GOT3 (cell line): ENCODE results near the gene OLFML2A.

Source experiments
- DNase-seq: peaks from one replicate; lab custom pipeline; 2025; ENCODE audit warnings: mixed read lengths; lab: John Stamatoyannopoulos, UW

Gene OLFML2A

DNA sequence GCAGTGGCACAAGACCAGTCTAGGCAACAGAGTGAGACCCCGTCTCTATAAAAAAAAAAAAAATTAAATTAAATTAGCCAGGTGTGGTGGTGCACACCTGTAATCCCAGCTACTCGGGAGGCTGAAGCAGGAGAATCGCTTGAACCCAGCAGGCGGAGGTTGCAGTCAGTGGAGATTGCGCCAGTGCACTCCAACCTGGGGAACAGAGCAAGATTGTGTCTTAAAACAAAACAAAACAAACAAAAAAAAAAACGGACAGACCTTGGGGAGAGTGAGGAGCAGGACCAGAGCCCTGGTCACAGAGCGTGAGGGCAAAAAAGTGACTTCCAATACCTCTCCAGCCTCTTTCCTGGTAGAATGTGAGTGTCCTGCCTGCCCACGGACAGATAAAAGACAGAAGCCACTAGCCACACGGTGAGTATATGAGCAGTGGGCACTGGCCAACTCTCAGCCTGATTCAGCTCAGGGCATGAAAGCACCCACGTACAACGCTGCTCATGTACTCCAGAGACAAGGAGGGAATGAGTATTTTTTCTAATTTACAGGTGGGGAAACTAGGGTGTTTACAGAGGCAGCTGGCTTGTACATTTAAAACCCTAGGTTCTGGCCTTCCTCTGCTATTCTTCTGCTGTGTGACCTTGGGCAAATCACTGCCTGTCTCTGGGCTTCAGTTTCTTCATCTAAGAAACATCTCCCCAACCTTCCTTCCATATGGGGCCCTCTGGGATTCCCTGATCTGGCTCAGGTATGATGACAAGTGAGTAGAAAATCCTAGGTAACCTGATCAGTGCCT, 1.8 kb downstream of the OLFML2A start:
- DNase-seq = no peak

DNA sequence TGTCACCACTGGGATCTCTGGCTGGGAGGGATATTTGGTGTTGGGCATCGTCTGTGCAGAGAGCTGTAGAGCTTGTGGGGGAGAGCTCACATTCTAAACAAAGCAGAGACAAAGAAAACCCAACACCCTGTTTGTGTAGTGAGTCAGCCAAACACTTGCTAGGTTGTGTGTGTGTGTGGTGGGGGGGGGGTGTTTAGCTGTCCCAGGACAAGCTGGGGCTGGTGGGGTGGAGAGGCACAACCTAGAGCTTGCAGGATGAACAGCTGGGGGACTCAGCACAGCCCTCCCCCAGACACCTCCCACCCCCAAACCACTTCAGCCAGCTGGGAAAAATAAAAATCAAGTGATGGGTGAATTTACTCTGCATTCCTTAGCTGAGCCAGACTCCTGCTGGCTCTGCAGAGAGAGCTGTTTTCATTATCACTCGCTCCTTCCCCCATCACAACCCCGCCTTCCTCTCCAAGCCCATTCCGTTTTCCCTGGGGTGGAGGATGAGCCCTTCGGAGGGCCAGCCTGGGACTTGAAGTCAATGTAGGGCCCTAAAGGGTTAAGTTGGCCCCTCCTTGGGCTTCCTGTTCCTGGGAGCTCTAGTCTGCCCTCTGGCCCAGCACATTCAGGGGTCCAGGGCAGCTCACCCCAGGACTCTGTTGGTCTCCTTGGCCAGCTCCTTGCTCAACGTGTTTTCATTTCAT, 2.6 kb downstream of the OLFML2A start:
- no peak for DNase-seq

DNA sequence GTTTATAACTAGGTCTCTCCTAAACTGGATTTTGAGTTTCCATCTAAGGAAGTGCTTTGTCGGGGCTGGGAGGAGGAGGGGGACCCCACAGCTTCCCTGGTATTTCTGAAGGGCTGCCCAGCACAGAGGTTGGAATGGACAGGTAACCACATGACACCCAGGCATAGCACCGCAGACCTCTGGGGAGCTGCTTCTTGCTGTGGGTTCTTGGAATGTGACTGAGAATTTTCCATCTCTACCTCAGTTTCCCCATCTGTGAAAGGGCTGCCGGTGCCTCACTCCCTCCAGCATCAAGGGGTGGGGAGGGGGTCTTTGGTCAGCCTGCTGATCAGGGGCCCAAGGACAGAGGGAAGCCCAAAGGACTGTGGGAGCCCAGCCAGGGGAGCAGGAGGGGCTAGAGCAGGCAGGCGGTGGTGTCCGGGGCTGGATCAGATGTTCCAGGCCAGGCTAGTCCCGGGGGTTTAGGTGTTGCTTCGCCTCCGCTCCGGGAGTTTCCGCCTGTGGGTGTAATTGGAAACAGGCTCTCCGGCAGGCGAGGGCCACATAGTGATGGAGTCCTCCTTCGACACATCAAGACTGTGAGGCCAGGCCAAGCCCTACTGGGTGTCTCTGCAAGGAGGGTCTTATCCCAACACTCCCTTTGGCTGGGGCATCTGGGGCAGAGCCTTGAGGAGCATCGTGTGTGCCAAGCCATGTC, 3.3 kb downstream of the OLFML2A start:
- DNase-seq = no peak

- DNase-seq = no peak
Observed at GRCh38 chr9:124780757-124781151, 3.8 kb downstream of the OLFML2A start.

DNA sequence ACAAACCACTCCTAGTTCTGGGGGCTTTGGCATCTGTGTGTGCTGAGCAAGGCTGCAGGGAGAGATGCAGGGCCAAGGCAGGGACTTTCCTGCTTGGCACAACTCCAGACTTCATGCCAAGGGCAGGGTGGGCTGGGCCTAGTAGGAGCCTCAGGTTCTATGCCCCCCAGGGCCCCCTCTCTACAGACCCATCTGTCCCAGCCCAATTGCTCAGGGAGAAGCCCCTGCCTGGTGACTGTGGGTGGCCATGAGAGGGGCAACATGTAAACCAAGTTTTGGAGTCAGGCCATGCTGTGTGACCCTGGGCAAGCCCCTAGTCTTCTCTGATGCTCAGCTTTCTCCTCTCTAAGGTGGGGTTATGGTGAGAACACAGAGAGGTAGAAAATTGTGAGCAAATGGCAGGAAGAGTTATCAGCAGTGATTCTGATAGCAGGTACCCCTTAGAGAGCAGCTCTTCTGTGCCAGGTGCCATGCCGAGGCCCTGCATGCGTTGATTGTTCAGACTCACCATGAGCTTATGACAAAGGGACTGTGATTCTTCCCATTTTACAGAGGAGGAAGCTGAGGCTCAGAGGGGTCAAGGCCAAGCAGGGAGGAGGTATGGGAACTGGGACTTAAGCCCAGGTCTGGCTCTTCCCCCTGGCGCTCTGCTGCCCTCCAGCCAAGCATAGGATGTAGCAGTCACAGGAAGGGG, 5.2 kb downstream of the OLFML2A start:
- DNase-seq = no peak

- DNase-seq = no peak
Observed at GRCh38 chr9:124782661-124783574, 6.0 kb downstream of the OLFML2A start.

DNA sequence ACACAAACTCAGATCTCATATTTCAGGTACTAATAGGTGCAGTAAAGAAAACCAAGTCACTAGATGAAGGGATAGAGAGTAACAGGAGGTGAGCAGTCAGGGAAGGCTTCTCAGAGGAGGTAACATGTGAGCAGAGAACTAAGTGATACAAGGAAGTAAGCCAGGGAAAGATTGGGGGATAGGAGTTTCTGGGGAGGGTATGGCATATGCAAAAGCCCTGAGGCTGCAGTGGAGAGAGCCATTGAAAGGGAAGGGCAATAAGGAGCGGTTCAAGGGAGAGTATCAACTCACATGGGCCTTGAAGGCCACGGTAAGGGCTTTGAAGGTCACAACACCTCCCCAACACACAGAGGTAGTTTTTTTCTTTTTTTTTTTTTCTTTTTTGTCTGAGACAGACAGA, 6.9 kb downstream of the OLFML2A start:
- no peak for DNase-seq

GRCh38 chr9:124784509-124784908, 7.6 kb downstream of the OLFML2A start:
- DNase-seq = no peak

DNA sequence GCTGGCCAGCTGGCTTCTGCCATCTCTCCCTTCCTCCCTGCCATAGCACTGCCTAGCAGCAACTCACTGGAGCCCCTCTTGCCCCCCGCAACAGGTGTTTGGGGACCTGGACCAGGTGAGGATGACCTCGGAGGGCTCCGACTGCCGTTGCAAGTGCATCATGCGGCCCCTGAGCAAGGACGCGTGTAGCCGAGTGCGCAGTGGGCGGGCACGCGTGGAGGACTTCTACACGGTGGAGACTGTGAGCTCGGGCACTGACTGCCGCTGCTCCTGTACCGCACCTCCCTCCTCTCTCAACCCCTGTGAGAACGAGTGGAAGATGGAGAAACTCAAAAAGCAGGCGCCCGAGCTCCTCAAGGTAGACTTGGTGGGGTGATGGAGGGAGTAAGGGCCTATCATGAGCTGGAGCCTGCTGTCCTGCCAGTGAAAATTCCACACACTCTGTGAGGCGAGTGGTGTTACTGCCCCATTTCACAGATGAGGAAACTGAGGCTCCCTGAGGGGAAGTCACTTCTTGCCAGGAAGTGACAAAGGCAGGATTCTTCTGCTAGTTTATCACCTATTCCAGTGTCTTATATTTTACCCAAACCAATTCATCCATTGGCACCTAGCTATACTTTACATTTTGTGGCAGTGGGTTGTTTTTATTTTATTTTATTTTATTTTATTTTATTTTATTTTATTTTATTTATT, 10.1 kb downstream of the OLFML2A start:
- no peak for DNase-seq

DNA sequence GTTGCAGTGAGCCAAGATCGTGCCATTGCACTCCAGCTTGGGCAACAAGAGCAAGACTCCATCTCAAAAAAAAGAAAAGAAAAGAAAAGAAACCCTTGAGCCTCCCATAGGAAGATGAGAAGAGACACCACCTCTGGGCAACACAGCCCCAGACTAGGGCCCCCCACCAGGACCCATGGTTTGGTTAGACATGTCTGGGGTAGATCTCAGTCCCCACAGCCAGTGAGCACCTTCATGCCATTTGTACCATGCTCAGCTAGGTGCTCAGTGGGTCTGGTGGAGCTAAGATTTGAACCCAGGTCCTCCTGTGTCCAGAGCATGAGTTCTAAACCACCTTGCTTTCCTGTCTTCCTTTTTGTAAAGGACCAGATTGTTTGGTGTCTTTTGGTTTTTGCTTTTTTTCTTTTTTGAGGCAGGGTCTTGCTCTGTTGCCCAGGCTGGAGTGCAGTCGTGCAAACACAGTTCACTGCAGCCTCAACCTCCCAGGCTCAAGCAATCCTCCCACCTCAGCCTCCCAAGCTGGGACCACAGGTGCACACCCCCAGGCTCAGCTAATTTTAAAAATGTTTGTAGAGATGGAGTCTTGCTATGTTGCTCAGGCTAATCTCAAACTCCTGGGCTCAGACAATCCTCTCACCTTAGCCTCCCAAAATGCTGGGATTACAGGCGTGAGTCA, 11.7 kb downstream of the OLFML2A start:
- no peak for DNase-seq

DNA sequence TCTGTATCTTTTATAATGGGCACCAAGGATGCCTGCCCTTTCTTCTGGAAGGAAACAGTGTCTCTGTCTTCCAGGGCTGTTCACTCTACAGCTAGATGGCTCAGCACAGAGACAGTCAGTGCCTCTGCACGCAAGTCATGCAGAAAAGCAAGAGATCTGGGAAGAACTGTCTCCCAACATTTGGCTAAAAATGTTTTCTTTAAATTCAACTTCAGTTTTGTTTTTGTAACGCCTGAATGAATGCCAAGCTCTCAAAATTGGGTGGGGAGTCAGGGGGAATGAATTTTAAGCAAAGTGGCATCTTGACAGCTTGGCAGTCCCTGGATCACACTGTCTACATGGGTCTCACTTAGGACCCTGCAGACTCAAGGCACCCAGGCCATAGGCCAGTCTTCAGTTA, 12.6 kb downstream of the OLFML2A start:
- DNase-seq = no peak

GRCh38 chr9:124790301-124790700, 13.4 kb downstream of the OLFML2A start:
- DNase-seq = no peak

- DNase-seq = no peak
Observed at GRCh38 chr9:124790801-124791505, 14.0 kb downstream of the OLFML2A start.

DNA sequence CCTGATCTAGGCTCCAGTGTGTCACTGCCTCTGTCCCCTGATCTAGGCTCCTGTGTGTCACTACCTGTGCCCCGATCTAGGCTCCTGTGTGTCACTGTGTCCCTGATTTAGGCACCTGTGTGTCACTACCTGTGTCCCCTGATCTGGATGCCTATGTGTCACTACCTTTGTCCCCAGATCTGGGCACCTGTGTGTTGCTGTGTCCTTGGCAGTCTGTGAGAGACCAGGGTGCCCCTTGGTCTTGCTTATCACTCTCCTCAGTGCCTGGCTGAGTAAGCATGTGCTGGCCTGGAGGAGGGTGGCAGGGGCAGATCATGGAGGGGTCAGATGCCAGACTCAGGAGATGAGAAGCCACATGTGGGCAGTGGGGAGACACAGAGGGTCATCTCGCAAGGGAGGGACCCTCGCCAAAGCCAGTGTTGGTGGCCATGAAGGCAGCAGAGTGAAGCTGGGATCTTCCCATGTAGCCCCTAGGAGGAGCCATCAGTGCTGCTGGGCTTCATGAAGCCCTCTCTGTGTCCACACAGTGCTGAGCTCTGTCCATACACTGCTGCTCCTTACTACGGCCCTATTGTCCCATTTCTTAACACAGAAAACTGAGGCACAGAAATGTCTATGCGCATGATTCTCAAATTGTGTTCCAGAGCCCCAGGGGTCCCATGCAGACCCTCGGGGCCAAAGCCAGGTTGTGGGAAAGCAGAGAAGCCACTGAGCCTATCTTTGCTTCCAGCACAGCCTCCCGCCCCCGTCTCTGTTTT, 15.5 kb downstream of the OLFML2A start:
- DNase-seq = no peak

GRCh38 chr9:124793015-124793541, 16.1 kb downstream of the OLFML2A start:
- no peak for DNase-seq

GRCh38 chr9:124794902-124795491, 18.1 kb downstream of the OLFML2A start:
- no peak for DNase-seq

- DNase-seq = no peak
Observed at GRCh38 chr9:124795881-124796431, 19.0 kb downstream of the OLFML2A start.
